Cardiac atrium fibroblast (primary cell): ENCODE results near the gene ERBB4. TPM values are rescaled to one million over a fixed set of nuclear protein-coding genes. Genes with fewer than 3 reads are reported as not detected.

Experiments
- total RNA-seq: library from RNA; depleted of rRNA; stranded (reverse); fragments of >200 nt; gene quantifications from 2 replicates; pipeline ENCODE4 v1.2.3, GENCODE V29; 2015

Gene ERBB4
- not detected in 2 replicates for total RNA-seq

DNA sequence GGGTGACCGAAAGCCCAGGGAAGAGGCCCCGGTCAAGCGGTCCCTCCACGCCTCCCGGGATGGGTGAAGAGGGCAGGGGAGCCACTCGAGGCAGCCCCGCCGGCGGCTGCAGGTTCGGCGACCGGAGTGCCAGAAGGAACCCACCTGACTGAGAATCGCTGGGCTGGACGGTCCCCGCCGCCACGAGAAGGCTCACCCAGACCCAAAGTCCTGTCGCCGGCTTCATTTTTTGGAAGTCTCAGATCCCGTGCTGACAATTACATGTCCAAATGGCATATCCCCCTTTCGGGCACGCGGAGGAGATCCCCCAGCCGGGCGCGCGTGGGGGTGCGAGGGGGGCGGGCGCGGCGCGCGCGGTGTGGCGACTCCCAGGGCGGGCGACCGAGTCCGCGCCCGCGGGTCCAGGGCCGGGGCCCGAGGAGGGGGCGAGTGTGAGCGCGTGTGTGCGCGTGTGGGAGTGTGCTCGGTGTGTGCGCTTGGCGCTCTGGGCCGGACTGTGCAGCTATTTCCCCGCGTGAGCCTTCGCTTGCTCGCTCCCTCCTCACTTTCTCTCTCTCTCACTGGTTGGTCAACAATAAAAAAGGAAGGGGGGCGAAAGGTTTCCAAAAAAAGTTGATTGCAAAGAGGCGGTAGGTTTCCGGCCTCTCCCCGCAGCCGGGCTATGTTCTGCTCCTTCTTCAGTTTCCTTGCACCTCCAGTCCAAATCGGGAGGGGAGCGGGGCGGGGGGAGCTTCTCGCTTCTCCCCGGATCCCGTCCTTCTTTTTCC is at the start of gene ERBB4:
TSS of gene ERBB4 (minus strand) at position 498 of the 767 bp plus-strand sequence. CDS start at position 226, 272 bp downstream.

